Right atrium auricular region (tissue), 2 donors: ENCODE data around the gene LIF. TPM values are rescaled to one million over a fixed set of nuclear protein-coding genes. Genes with fewer than 3 reads are reported as not detected.
A peak's percentile ranks its signal among the peaks of the same experiment; 100 is the strongest.

Experiments used
- DNase-seq: peaks from one replicate; pipeline ENCODE4 v3.0.0-alpha.2; 2019; ENCODE audit warnings: low spot score
- H3K27ac ChIP-seq, 2 donors: fragments of 200-600 bp; sonication (generic); 1 replicate in 1 of 2; 2 replicates in 1 of 2; pipeline ENCODE4 v1.5.1; 2016 to 2019
- H3K27me3 ChIP-seq, 2 donors: fragments of 200-600 bp; sonication (generic); one replicate each; pipeline versions ENCODE4 v1.5.1 to v1.6.0; 2017 to 2019
- H3K36me3 ChIP-seq: fragments of 200-600 bp; sonication (generic); one replicate; pipeline ENCODE4 v1.5.1; 2016
- H3K4me1 ChIP-seq, 2 donors: fragments of 200-600 bp; sonication (generic); one replicate each; pipeline versions ENCODE4 v1.5.1 to v1.6.0; 2017 to 2019
- H3K4me3 ChIP-seq, 2 donors: fragments of 200-600 bp; sonication (generic); 1 replicate in 1 of 2; 2 replicates in 1 of 2; pipeline ENCODE4 v1.5.1; 2017 to 2019; ENCODE audit warnings: mild to moderate bottlenecking in 1 of 2, moderate library complexity in 1 of 2
- H3K9me3 ChIP-seq, 2 donors: fragments of 200-600 bp; sonication (generic); one replicate each; pipeline ENCODE4 v1.5.1; 2019
- total RNA-seq, 2 donors: library from RNA; depleted of rRNA; stranded (reverse); fragments of >200 nt; gene quantifications; one replicate each; pipeline ENCODE4 v1.1.0, GENCODE V29; 2016
- TF ChIP-seq, protein P1 (sequence below), 2 donors: fragments of 200-600 bp; sonication (generic); IDR thresholded peaks; one replicate each; pipeline ENCODE4 v1.5.1; 2019; ENCODE audit warnings: antibody characterized with exemption in 2 of 2

Gene LIF
- total RNA-seq, 2 donors from 2014 or later: 0.79 to 8.9 TPM

DNA sequence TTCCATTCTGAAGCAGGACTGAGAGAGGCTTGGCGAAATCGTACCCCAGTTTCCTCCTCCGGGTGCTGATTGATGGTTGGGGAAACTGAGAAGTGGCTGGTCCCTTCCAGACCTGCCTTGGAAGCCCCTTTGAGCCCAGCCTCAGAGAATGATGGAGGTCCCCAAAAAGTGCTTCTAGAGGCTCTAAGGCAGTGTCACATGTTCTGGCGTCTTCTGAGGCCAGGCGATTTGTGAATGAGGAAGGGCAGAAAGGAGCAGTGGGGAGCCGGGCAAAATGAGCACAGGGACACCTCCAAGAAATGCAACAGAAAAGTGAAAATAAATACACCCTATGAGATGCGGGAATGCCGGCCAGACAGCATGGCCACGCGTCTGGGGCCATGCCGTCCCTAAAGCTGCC is 1.0 kb upstream of the LIF start:
- no peak overlapping the region for H3K4me3 ChIP-seq
- H3K4me1 ChIP-seq: peaks cover 0 to 34% of the 10 kb centered on the region in 2 donors
- TF ChIP-seq, protein P1, sequence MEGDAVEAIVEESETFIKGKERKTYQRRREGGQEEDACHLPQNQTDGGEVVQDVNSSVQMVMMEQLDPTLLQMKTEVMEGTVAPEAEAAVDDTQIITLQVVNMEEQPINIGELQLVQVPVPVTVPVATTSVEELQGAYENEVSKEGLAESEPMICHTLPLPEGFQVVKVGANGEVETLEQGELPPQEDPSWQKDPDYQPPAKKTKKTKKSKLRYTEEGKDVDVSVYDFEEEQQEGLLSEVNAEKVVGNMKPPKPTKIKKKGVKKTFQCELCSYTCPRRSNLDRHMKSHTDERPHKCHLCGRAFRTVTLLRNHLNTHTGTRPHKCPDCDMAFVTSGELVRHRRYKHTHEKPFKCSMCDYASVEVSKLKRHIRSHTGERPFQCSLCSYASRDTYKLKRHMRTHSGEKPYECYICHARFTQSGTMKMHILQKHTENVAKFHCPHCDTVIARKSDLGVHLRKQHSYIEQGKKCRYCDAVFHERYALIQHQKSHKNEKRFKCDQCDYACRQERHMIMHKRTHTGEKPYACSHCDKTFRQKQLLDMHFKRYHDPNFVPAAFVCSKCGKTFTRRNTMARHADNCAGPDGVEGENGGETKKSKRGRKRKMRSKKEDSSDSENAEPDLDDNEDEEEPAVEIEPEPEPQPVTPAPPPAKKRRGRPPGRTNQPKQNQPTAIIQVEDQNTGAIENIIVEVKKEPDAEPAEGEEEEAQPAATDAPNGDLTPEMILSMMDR (IDR thresholded peaks at IDR 0.05): no peak
- H3K27ac ChIP-seq: no peak overlapping the region
- H3K9me3 ChIP-seq: no peaks in the 10 kb centered on the region
- H3K27me3 ChIP-seq: peaks cover 0 to 4% of the 10 kb centered on the region in 2 donors
- no peak for DNase-seq
- no peaks in the 10 kb centered on the region for H3K36me3 ChIP-seq

GRCh38 chr22:30246814-30247376 is 336 bp upstream of the LIF start:
- DNase-seq: no peak
- H3K27me3 ChIP-seq: peaks cover 0 to 4% of the 10 kb centered on the region in 2 donors
- H3K36me3 ChIP-seq: no peaks in the 10 kb centered on the region
- H3K27ac ChIP-seq: no peak overlapping the region
- no peaks in the 10 kb centered on the region for H3K9me3 ChIP-seq
- H3K4me3 ChIP-seq: peak overlapping the region; percentile 33 to 48
- TF ChIP-seq, protein P1 (IDR thresholded peaks at IDR 0.05): no peak
- H3K4me1 ChIP-seq: peaks cover 0 to 29% of the 10 kb centered on the region in 2 donors

- H3K36me3 ChIP-seq: no peaks in the 10 kb centered on the region
- peak overlapping the region; percentile 33 to 48 for H3K4me3 ChIP-seq
- no peaks in the 10 kb centered on the region for H3K9me3 ChIP-seq
- peaks cover 0 to 4% of the 10 kb centered on the region in 2 donors for H3K27me3 ChIP-seq
- peak overlapping the region in 1 of 2 donors; percentile 45 for H3K27ac ChIP-seq
- no peak for DNase-seq
- TF ChIP-seq, protein P1 (IDR thresholded peaks at IDR 0.05): no peak
- peaks cover 0 to 32% of the 10 kb centered on the region in 2 donors for H3K4me1 ChIP-seq
These were observed 1.2 kb downstream of the LIF start for GRCh38 chr22:30245181-30245984.

DNA sequence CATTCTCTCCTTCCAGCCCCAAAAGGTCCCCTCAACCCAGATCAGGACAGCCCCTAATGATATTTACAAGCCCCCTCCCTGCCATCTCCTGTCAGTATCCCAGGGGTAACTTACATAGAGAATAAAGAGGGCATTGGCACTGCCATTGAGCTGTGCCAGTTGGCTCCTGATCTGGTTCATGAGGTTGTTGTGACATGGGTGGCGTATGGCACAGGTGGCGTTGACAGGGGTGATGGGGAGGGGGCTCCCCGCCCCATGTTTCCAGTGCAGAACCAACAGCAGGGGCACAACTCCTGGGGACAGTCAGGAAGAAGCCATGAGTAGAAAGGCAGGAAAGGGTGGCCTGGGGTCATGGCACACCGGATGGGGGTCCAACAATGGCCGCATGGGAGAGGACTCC is 1.9 kb downstream of the LIF start:
- H3K9me3 ChIP-seq: no peaks in the 10 kb centered on the region
- no peak overlapping the region for H3K27ac ChIP-seq
- peaks cover 0 to 4% of the 10 kb centered on the region in 2 donors for H3K27me3 ChIP-seq
- TF ChIP-seq, protein P1 (IDR thresholded peaks at IDR 0.05): no peak
- H3K36me3 ChIP-seq: no peaks in the 10 kb centered on the region
- no peak for DNase-seq
- peaks cover 0 to 31% of the 10 kb centered on the region in 2 donors for H3K4me1 ChIP-seq
- no peak overlapping the region for H3K4me3 ChIP-seq

DNA sequence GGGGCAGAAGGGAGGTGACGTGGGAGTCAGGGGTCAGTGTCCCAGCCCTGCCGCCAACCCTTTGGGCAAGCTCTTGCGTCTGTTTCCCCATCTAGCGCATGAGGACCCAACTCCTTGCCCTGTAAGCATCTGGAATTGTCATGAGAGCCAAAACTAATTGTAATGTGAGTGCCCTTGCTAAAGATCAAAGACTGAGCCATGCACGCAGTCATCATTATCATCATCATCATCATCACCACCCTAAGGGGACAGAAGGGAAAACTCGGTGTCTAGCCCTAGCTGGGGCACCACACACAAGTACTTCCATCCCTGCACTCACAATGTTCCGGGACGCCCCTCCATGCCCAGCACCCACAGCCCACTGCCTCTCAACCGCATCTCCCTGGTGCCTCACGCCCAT is 2.5 kb downstream of the LIF start:
- Histone ChIP-seq H3K4me1 (peaks cover 0 to 25% of the 10 kb centered on the region in 2 donors), H3K9me3 (no peaks in the 10 kb centered on the region), H3K36me3 (no peaks in the 10 kb centered on the region), H3K4me3 (no peak overlapping the region), H3K27ac (no peak overlapping the region), H3K27me3 (peaks cover 0 to 4% of the 10 kb centered on the region in 2 donors)
- no peak for DNase-seq
- TF ChIP-seq, protein P1 (IDR thresholded peaks at IDR 0.05): no peak
